Fibroblast of villous mesenchyme (primary cell): ENCODE results near the gene CBX3. TPM values are rescaled to one million over a fixed set of nuclear protein-coding genes. Genes with fewer than 3 reads are reported as not detected.

Experiments used
- DNase-seq: peaks from one replicate; pipeline ENCODE4 v3.0.0-alpha.2; 2010; ENCODE audit warnings: low read depth
- H3K4me3 ChIP-seq: 2 replicates; pipeline ENCODE4 v1.5.1; 2011; ENCODE audit warnings: low read depth, mild to moderate bottlenecking, low read length
- CTCF ChIP-seq: IDR thresholded peaks from 2 replicates; pipeline ENCODE4 v1.5.1; 2012; ENCODE audit warnings: low read depth, mild to moderate bottlenecking, low read length; ENCODE audit not compliant: insufficient read depth
- total RNA-seq: library from RNA; depleted of rRNA; stranded (reverse); fragments of >200 nt; gene quantifications from 2 replicates; pipeline ENCODE4 v1.2.3, GENCODE V29; 2012

CBX3 gene
- total RNA-seq, 1 donor, result 134 TPM

DNA sequence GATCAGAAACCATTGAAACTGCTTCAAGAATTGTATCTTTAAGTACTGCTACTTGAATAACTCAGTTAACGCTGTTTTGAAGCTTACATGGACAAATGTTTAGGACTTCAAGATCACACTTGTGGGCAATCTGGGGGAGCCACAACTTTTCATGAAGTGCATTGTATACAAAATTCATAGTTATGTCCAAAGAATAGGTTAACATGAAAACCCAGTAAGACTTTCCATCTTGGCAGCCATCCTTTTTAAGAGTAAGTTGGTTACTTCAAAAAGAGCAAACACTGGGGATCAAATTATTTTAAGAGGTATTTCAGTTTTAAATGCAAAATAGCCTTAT lies 15.7 kb upstream of the CBX3 start:
- no peak for DNase-seq
- no peak for TF ChIP-seq CTCF
- no peak overlapping the region for H3K4me3 ChIP-seq

DNA sequence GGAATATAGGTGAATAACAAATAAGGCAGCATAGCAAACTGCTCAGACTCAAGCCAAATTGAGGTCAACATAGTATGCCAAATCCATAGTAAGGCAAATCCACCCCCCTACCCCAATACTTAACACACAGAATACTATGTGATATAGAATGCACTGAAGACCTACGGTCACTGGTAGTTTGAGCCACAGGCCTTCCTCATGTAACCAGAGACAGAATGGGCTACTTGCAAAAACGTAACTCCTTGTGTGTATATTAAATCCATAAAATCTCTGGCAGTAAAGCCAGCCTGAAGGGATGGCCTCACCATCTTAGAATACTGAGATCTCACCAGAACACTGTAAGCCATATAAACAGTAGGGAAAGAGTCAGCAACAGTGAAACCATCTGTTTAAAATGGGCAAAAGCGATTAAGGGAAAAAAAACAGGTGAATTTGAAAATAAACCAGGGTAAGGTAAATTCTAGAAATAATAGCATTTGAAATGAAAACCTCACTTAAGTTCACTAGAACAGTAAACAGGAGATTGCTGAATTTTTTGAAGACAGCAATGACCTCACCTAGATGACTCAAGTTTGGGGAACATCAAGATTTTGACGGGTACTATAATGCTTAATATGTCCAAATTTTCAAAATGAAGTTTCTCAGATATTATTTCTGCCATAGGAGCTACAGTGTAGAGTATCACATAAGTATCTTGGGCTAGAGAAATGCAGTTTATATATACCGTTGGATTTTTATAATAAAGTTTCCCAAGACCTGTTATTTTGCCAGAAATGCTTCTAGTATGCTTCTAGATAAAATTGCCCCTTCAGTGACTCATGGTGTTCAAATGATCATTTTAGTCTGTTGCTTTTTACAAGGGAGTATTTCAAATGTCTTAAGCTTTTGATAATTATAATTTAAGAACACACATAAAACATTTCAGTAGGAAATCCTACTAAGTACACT lies 14.9 kb upstream of the CBX3 start:
- no peak for TF ChIP-seq CTCF
- no peak for DNase-seq
- H3K4me3 ChIP-seq, result no peak overlapping the region

GRCh38 chr7:26187380-26188205 lies 14.0 kb upstream of the CBX3 start:
- no peak overlapping the region for H3K4me3 ChIP-seq
- no peak for TF ChIP-seq CTCF
- no peak for DNase-seq

GRCh38 chr7:26188206-26188956 lies 13.2 kb upstream of the CBX3 start:
- TF ChIP-seq CTCF, result no peak
- no peak overlapping the region for H3K4me3 ChIP-seq
- no peak for DNase-seq

- TF ChIP-seq CTCF, result no peak
- no peak for DNase-seq
- no peak overlapping the region for H3K4me3 ChIP-seq
Measured at GRCh38 chr7:26188957-26189541, 12.5 kb upstream of the CBX3 start.

DNA sequence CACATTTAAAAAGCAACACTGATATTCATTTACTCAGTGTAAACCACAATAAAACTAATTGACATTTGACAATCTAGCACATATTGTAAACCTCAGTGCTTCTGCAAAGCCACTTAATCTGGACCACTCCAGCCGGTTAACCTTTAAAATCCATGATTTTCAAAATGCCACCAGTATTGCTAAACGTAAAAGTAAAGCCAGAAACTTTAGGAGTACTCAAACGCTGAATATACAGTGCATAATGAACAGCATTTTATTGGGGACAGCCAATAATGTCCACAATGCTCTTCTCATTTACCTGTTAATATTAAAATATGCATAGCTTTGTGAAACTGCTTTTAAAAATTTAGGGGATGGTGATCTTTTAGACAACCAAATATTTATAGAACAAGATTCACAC lies 11.8 kb upstream of the CBX3 start:
- TF ChIP-seq CTCF, result no peak
- no peak overlapping the region for H3K4me3 ChIP-seq
- DNase-seq, result no peak
